Activated naive CD8-positive, alpha-beta T cell treated with anti-CD3 and anti-CD28 coated beads, Interleukin-2, amount 50 U/mL, for 24 hours (primary cell): Measurements from ENCODE around the gene SNX24.
"Not testable (repeated sequence)": the region's sequence is repeated elsewhere in the genome, so short reads cannot be mapped to it uniquely, and the experiment has no call there.

Source experiments
- ATAC-seq: fragments of 150-1000 bp; cut with Tn5 transposase; one replicate; pipeline ENCODE4 v1.10.0; 2021
- DNase-seq: peaks from one replicate; pipeline ENCODE4 v3.0.0; 2021
- H3K27ac Mint-ChIP-seq: one replicate; pipeline ENCODE4 v1.8.0; 2021; ENCODE audit warnings: mild to moderate bottlenecking, mixed read lengths
- H3K27me3 Mint-ChIP-seq: one replicate; pipeline ENCODE4 v1.8.0; 2021; ENCODE audit warnings: mixed read lengths
- H3K36me3 Mint-ChIP-seq: one replicate; pipeline ENCODE4 v1.8.0; 2021; ENCODE audit warnings: low read depth, mixed read lengths
- H3K4me1 Mint-ChIP-seq: one replicate; pipeline ENCODE4 v1.8.0; 2021; ENCODE audit warnings: mixed read lengths
- H3K4me3 Mint-ChIP-seq: one replicate; pipeline ENCODE4 v1.8.0; 2021; ENCODE audit warnings: mild to moderate bottlenecking, moderate library complexity, mixed read lengths
- H3K9me3 Mint-ChIP-seq: one replicate; pipeline ENCODE4 v1.8.0; 2021; ENCODE audit warnings: mixed read lengths

The SNX24 gene

GRCh38 chr5:122947772-122948171 lies 102.4 kb downstream of the SNX24 start:
- Mint-ChIP-seq H3K4me1 (no peaks in the 10 kb centered on the region), H3K36me3 (no peaks in the 10 kb centered on the region), H3K9me3 (no peaks in the 10 kb centered on the region), H3K27ac (no peak overlapping the region), H3K27me3 (no peaks in the 10 kb centered on the region), H3K4me3 (no peak overlapping the region)
- no peak for ATAC-seq
- DNase-seq = no peak

GRCh38 chr5:122948319-122948718 lies 102.9 kb downstream of the SNX24 start:
- Mint-ChIP-seq H3K9me3 (no peaks in the 10 kb centered on the region), H3K4me3 (no peak overlapping the region), H3K4me1 (no peaks in the 10 kb centered on the region), H3K27ac (no peak overlapping the region), H3K36me3 (no peaks in the 10 kb centered on the region), H3K27me3 (no peaks in the 10 kb centered on the region)
- ATAC-seq (no peak), DNase-seq (no peak)

- Mint-ChIP-seq H3K27me3 (no peaks in the 10 kb centered on the region), H3K4me1 (no peaks in the 10 kb centered on the region), H3K4me3 (no peak overlapping the region), H3K27ac (no peak overlapping the region), H3K9me3 (no peaks in the 10 kb centered on the region), H3K36me3 (no peaks in the 10 kb centered on the region)
- DNase-seq (no peak), ATAC-seq (no peak)
These were observed 106.2 kb downstream of the SNX24 start for GRCh38 chr5:122951658-122952057.

- no peak overlapping the region for H3K27ac Mint-ChIP-seq
- no peaks in the 10 kb centered on the region for H3K4me1 Mint-ChIP-seq
- H3K27me3 Mint-ChIP-seq = no peaks in the 10 kb centered on the region
- H3K4me3 Mint-ChIP-seq = no peak overlapping the region
- DNase-seq (no peak), ATAC-seq (no peak)
- H3K9me3 Mint-ChIP-seq = no peaks in the 10 kb centered on the region
- no peaks in the 10 kb centered on the region for H3K36me3 Mint-ChIP-seq
These were observed 109.3 kb downstream of the SNX24 start for GRCh38 chr5:122954719-122955118.

- Mint-ChIP-seq H3K4me1 (no peaks in the 10 kb centered on the region), H3K27ac (no peak overlapping the region), H3K27me3 (no peaks in the 10 kb centered on the region), H3K36me3 (no peaks in the 10 kb centered on the region), H3K4me3 (no peak overlapping the region), H3K9me3 (no peaks in the 10 kb centered on the region)
- DNase-seq = no peak
- no peak for ATAC-seq
These were observed 112.0 kb downstream of the SNX24 start for GRCh38 chr5:122957457-122957856.

GRCh38 chr5:122959740-122960445 lies 114.5 kb downstream of the SNX24 start:
- H3K4me3 Mint-ChIP-seq = no peak overlapping the region
- no peak overlapping the region for H3K27ac Mint-ChIP-seq
- no peak for DNase-seq
- no peak for ATAC-seq
- H3K9me3 Mint-ChIP-seq = no peaks in the 10 kb centered on the region
- H3K36me3 Mint-ChIP-seq = no peaks in the 10 kb centered on the region
- H3K27me3 Mint-ChIP-seq = no peaks in the 10 kb centered on the region
- H3K4me1 Mint-ChIP-seq = no peaks in the 10 kb centered on the region

GRCh38 chr5:122963305-122963704 lies 117.9 kb downstream of the SNX24 start:
- H3K9me3 Mint-ChIP-seq = no peaks in the 10 kb centered on the region
- ATAC-seq = no peak

GRCh38 chr5:122965111-122965510 lies 119.7 kb downstream of the SNX24 start:
- Mint-ChIP-seq H3K4me1 (no peaks in the 10 kb centered on the region), H3K27ac (no peak overlapping the region), H3K9me3 (no peaks in the 10 kb centered on the region), H3K36me3 (no peaks in the 10 kb centered on the region), H3K4me3 (no peak overlapping the region), H3K27me3 (no peaks in the 10 kb centered on the region)
- DNase-seq = no peak
- no peak for ATAC-seq

More at GRCh38 chr5:122963305-122963704, 117.9 kb downstream of the SNX24 start:
- DNase-seq = no peak
- no peaks in the 10 kb centered on the region for H3K36me3 Mint-ChIP-seq
- H3K4me3 Mint-ChIP-seq = no peak overlapping the region
- no peaks in the 10 kb centered on the region for H3K27me3 Mint-ChIP-seq
- H3K4me1 Mint-ChIP-seq = no peaks in the 10 kb centered on the region
- no peak overlapping the region for H3K27ac Mint-ChIP-seq

GRCh38 chr5:122967085-122967484 lies 121.7 kb downstream of the SNX24 start:
- ATAC-seq (no peak), DNase-seq (no peak)
- no peak overlapping the region for H3K4me3 Mint-ChIP-seq
- H3K4me1 Mint-ChIP-seq = no peaks in the 10 kb centered on the region
- no peak overlapping the region for H3K27ac Mint-ChIP-seq
- no peaks in the 10 kb centered on the region for H3K36me3 Mint-ChIP-seq
- H3K9me3 Mint-ChIP-seq = no peaks in the 10 kb centered on the region
- no peaks in the 10 kb centered on the region for H3K27me3 Mint-ChIP-seq

GRCh38 chr5:122967625-122968024 lies 122.2 kb downstream of the SNX24 start:
- DNase-seq = no peak
- H3K4me3 Mint-ChIP-seq = no peak overlapping the region
- no peak for ATAC-seq
- no peaks in the 10 kb centered on the region for H3K4me1 Mint-ChIP-seq
- H3K36me3 Mint-ChIP-seq = no peaks in the 10 kb centered on the region
- H3K27me3 Mint-ChIP-seq = no peaks in the 10 kb centered on the region
- H3K27ac Mint-ChIP-seq = no peak overlapping the region
- no peaks in the 10 kb centered on the region for H3K9me3 Mint-ChIP-seq

- H3K4me1 Mint-ChIP-seq, ATAC-seq, DNase-seq, H3K27me3 Mint-ChIP-seq, H3K36me3 Mint-ChIP-seq, H3K9me3 Mint-ChIP-seq, H3K4me3 Mint-ChIP-seq, H3K27ac Mint-ChIP-seq: not testable (repeated sequence)
These were observed 122.6 kb downstream of the SNX24 start for GRCh38 chr5:122968056-122968455.

GRCh38 chr5:122971333-122971732 lies 125.9 kb downstream of the SNX24 start:
- ATAC-seq (no peak), DNase-seq (no peak)
- Mint-ChIP-seq H3K4me3 (no peak overlapping the region), H3K27me3 (no peaks in the 10 kb centered on the region), H3K36me3 (no peaks in the 10 kb centered on the region), H3K9me3 (no peaks in the 10 kb centered on the region), H3K4me1 (no peaks in the 10 kb centered on the region), H3K27ac (no peak overlapping the region)

GRCh38 chr5:122972877-122973276 lies 127.5 kb downstream of the SNX24 start:
- H3K4me1 Mint-ChIP-seq = no peaks in the 10 kb centered on the region
- H3K4me3 Mint-ChIP-seq = no peak overlapping the region
- H3K9me3 Mint-ChIP-seq = no peaks in the 10 kb centered on the region
- H3K27ac Mint-ChIP-seq = no peak overlapping the region
- no peak for ATAC-seq
- DNase-seq = no peak
- H3K27me3 Mint-ChIP-seq = no peaks in the 10 kb centered on the region
- H3K36me3 Mint-ChIP-seq = no peaks in the 10 kb centered on the region

- not testable (repeated sequence) for H3K4me3 Mint-ChIP-seq, H3K36me3 Mint-ChIP-seq, H3K27ac Mint-ChIP-seq, DNase-seq, H3K27me3 Mint-ChIP-seq, ATAC-seq, H3K9me3 Mint-ChIP-seq, H3K4me1 Mint-ChIP-seq
These were observed 128.3 kb downstream of the SNX24 start for GRCh38 chr5:122973759-122974158.

- not testable (repeated sequence) for H3K27me3 Mint-ChIP-seq, ATAC-seq, DNase-seq, H3K9me3 Mint-ChIP-seq, H3K36me3 Mint-ChIP-seq, H3K4me1 Mint-ChIP-seq, H3K27ac Mint-ChIP-seq, H3K4me3 Mint-ChIP-seq
These were observed 128.8 kb downstream of the SNX24 start for GRCh38 chr5:122974251-122974650.

GRCh38 chr5:122977319-122977718 lies 131.9 kb downstream of the SNX24 start:
- DNase-seq = no peak
- Mint-ChIP-seq H3K4me1 (no peaks in the 10 kb centered on the region), H3K4me3 (no peak overlapping the region), H3K36me3 (no peaks in the 10 kb centered on the region), H3K9me3 (no peaks in the 10 kb centered on the region), H3K27me3 (no peaks in the 10 kb centered on the region), H3K27ac (no peak overlapping the region)
- ATAC-seq = no peak
